ENCODE results near the gene MAEA. TPM values are rescaled to one million over a fixed set of nuclear protein-coding genes. Genes with fewer than 3 reads are reported as not detected.

MAEA gene
- total and polyA plus RNA-seq, 2 of the 8 experiments (the other 6 are each of a cell fraction or from before 2014, with no cell fraction given), result 75.8 to 133 TPM

GRCh38 chr4:1349359-1350168, 59.9 kb downstream of the MAEA start:
- no peak overlapping the region; a peak in 1 of 4 replicates for H3K4me2 ChIP-seq (ENCODE audit: insufficient read depth in 1 of 2, low read depth in 2 of 2, low read length in 2 of 2)
- POLR2A ChIA-PET (ENCODE audit: partially characterized antibody), result interaction anchor here (5.7 kb wide), 1 partner anchor 100 kb away, joined by 49 read pairs; the partner anchor contains the start of gene CTBP1
- TF ChIP-seq JUND (IDR thresholded peaks at IDR 0.05; ENCODE audit: low read length) (no peak), TAF7 (optimal IDR thresholded peaks at IDR 0.05; ENCODE audit: borderline replicate concordance, low read depth, low read length) (no peak), CBX8 (IDR thresholded peaks at IDR 0.05; ENCODE audit: borderline replicate concordance, low read depth, low read length) (no peak), BCL11A (IDR thresholded peaks at IDR 0.05; ENCODE audit: low read depth in 2 of 2, low read length in 2 of 2) (no peak), POLR2A (IDR thresholded peaks at IDR 0.05; ENCODE audit: control extremely low read depth in 1 of 2, low read depth in 2 of 2, low read length in 2 of 2) (no peak), SP1 (IDR thresholded peaks at IDR 0.05; ENCODE audit: low read depth, low read length) (no peak), POLR2AphosphoS5 (IDR thresholded peaks at IDR 0.05; ENCODE audit: low read depth, low read length) (no peak), GABPA (IDR thresholded peaks at IDR 0.05; ENCODE audit: borderline replicate concordance, insufficient read depth, low read length) (no peak), BRCA1 (IDR thresholded peaks at IDR 0.05; ENCODE audit: low read depth, low read length) (no peak), PHF8 (conservative IDR thresholded peaks at IDR 0.05; ENCODE audit: low read depth, low read length) (no peak)

More at GRCh38 chr4:1349359-1350168, 59.9 kb downstream of the MAEA start:
- Histone ChIP-seq H3K56ac (replicated peaks; ENCODE audit: insufficient read length, low read depth, low read length) (no peak overlapping the region), H2AFZ (ENCODE audit: low read length) (no peak overlapping the region), H4K8ac (ENCODE audit: extremely low read depth, insufficient read depth, low read length) (peak overlapping the region; percentile 36; the same call in 1 of the 2 replicates), H3K23me2 (ENCODE audit: low read depth, low read length) (peaks cover 10% of the 10 kb centered on the region), H3K27me3 (replicated peaks in 1 of 4; ENCODE audit: control insufficient read depth in 3 of 4, extremely low read depth in 1 of 4, insufficient read depth in 3 of 4, low read length in 3 of 4) (no peaks in the 10 kb centered on the region), H2BK120ac (replicated peaks; ENCODE audit: low read depth, low read length) (no peak overlapping the region), H2BK5ac (ENCODE audit: low read depth, low read length) (no peak overlapping the region; the same call in 1 of the 2 replicates), H3K36me3 (ENCODE audit: control insufficient read depth in 2 of 4, insufficient read depth in 4 of 4, low read length in 3 of 4) (peaks cover 0 to 14% (median 5%) of the 10 kb centered on the region in 4 experiments; a peak in 3 of 8 replicates), H2BK20ac (ENCODE audit: low read length) (no peak overlapping the region), H3K23ac (ENCODE audit: insufficient read length) (no peak overlapping the region), H2BK12ac (ENCODE audit: low read depth, low read length) (no peak overlapping the region), H3K79me1 (ENCODE audit: low read depth, low read length) (peaks cover 2% of the 10 kb centered on the region; the same call in 1 of the 2 replicates), H3K79me2 (ENCODE audit: control insufficient read depth in 1 of 2, insufficient read depth in 2 of 2, low read length in 2 of 2) (peaks cover 0 to 9% of the 10 kb centered on the region in 2 experiments; a peak in 2 of 4 replicates), H4K20me1 (replicated peaks in 1 of 2; ENCODE audit: control insufficient read depth in 1 of 2, insufficient read depth in 2 of 2, low read length in 2 of 2) (peaks cover 0 to 7% of the 10 kb centered on the region in 2 experiments), H3K18ac (ENCODE audit: extremely low read depth, low read length) (no peak overlapping the region), H3K4me3 (ENCODE audit: extremely low read depth in 1 of 4, insufficient read depth in 2 of 4, low read depth in 3 of 4, low read length in 4 of 4) (no peak overlapping the region), H3K27ac (ENCODE audit: low read depth, low read length) (no peak overlapping the region), H3K4me1 (replicated peaks in 1 of 4; ENCODE audit: control insufficient read depth in 3 of 4, insufficient read depth in 4 of 4, low read length in 3 of 4) (peaks cover 0 to 6% (median 2%) of the 10 kb centered on the region in 4 experiments; a peak in 3 of 7 replicates), H4K91ac (replicated peaks; ENCODE audit: insufficient read length, low read length) (no peak overlapping the region), H3K9me3 (ENCODE audit: insufficient read depth in 2 of 2, low read depth in 1 of 2, low read length in 1 of 2) (no peaks in the 10 kb centered on the region), H3K9ac (replicated peaks in 1 of 4; ENCODE audit: extremely low read depth in 1 of 4, low read depth in 3 of 4, low read length in 3 of 4) (no peak overlapping the region), H3K14ac (ENCODE audit: insufficient read length) (no peak overlapping the region), H2AK5ac (ENCODE audit: low read depth, low read length) (no peak overlapping the region), H3K4ac (replicated peaks; ENCODE audit: insufficient read length, low read depth, low read length) (no peak overlapping the region), H4K5ac (ENCODE audit: insufficient read length, low read depth, low read length) (no peak overlapping the region), H2BK15ac (ENCODE audit: low read length) (no peak overlapping the region)
- FAIRE-seq (no peak), DNase-seq (ENCODE audit: low read depth in 1 of 2, low spot score in 2 of 2) (no peak)
- 88% methylated on average over 23 of the region's 29 CpGs; no CpG with 5 or more reads in 1 of the 2 experiments for WGBS, 2 experiments (ENCODE audit: extremely low coverage in 1 of 2, insufficient coverage in 1 of 2, insufficient read length in 1 of 2, insufficient replicate concordance in 2 of 2, low coverage in 1 of 2, low lambda C conversion rate in 2 of 2, missing lambda C conversion rate in 1 of 2)
- CTCF ChIA-PET (ENCODE audit: partially characterized antibody), result interaction anchor here (0.6 to 1.3 kb wide), 6 partner anchors 18 to 280 kb away, joined by 3 to 5 read pairs (median 3); no protein-coding TSS in a partner anchor

All from H1 (cell line).